ENCODE measurements around the gene GRIK4.
A peak's percentile ranks its signal among the peaks of the same experiment; 100 is the strongest.

The GRIK4 gene

DNA sequence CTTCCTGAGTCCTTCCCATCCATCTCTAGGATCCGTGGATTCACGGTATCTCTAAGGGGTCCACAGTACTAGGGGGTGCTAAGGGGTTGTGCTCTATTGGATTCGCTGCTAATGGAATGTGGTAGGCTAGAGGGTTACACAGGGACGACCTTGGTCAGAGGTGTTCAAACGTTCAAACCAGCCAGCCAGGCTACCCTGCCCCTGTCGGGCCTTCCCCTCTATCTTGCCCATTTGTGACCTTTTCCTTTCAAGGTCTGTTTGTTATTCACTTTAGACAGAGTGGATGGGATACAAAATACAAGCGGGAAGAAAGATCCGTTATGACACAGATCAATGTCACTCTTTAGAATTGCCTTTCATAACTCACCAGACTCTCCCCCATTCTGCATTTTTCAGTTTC lies 306.5 kb downstream of the GRIK4 start:
- no peak for DNase-seq

DNA sequence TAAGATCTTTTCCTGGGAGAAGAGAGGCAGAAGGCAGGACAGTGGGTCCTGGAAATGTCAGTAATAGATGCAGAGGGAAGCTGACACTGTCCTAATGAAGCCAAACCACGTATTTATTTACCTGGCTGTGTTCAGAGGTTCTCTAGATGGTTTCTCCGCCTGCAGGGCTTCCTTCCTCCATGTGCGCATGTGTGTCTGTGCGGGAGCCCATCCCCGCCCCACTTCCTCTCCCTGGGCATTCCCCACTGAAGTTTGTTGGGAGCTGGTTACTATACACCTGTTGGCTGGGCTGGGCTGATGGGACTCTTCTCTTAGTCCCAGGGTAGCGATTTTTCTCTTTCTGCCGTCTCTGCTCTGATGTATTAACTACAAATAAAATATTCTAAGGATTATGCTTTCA lies 307.5 kb downstream of the GRIK4 start:
- DNase-seq = no peak

DNA sequence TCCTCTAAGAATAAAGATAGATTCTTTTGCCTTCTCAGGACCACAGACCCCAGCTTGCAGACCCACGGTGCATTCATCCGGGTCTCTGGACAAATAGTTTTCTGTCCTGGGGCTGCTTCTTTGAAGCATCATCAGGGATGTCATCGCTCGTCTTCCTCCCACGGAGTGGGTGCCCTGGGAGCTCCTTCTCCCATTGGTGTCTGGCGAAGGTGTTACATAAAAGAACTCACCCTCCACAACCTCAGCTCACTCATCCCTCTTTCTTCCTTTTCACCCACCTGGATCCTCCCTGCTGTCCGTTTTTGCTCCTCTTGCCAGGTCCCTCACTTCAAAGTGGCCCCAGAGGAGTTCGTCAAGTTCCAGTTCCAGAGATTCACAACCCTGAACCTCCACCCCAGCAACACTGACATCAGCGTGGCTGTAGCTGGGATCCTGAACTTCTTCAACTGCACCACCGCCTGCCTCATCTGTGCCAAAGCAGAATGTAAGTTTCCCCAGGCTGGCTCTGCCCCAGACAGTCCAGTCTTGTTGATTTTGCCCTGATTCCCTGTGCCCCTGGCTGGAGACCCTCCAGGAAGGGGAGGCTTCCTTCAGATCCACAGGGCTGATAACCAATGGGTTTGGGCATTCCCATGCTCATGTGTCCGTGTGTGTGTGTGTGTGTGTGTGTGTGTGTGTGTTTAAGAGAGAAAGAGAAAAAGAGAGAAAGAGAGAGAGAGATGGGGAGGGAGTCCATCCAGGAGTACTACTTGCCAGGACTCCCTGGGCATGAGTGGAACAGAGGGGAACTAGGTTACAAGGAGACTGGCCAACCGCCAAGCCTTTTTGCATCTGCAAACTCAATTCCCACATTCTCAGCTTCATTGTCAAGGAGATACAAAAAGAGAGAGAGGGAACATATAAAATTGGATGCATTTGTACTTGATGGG lies 308.2 kb downstream of the GRIK4 start:
- no peak for DNase-seq

DNA sequence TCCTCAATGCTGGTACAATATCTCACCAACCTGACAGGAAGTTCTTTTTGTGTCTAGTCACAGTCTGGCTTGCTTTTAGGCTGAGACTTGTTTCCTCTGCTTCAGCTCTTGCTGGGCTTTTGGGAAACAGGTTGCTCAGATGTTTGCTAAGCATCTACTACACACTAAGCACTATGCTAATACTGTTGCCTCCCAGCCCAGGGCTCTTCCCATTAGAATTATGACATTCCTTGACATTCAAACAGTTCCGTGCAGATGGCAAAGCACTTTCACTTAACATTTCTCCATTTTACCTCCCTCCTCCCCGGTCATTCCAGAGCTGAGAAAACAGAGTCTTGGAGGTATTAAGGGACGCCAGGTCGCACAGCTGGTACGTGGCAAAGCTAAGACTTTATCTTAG lies 311.6 kb downstream of the GRIK4 start:
- DNase-seq = no peak

DNA sequence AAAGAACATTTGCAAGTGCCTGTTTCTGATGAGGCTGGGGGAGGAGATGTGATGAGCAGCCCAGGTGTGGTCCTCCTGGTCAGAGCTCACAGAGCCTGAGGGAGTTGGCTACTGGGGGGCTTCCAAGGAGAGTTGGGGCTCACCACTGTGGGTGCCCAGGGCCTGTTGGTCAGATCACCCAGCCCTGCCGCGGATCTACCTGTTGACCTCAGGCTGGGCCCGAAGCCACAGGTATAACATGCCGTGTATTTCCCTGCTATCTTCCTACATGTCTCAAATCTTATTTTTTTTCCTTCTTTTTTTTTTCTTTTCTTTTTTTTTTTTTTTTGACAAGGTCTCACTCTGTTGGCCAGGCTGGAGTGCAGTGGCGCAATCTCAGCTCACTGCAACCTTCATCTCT lies 312.7 kb downstream of the GRIK4 start:
- no peak for DNase-seq

DNA sequence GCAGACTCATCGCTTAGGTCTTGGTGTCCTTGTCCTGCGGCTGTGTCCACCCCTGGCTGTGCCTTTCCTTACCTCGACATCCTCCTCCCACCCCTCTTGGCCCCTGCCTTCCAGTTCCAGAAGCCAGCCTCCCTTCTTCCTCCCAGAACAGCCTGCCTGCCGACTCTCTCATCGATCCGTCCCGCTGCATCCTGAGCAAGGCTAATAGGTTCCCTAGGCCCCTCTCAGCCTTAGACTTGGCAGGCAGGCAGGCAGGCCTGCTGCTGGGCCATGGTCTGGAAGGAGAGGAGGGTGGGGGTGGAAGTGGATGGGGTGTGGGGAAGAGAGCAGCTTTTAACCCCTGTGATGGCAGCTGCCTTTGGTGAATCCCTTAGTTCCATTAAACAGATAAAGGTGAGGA lies 315.6 kb downstream of the GRIK4 start:
- no peak for DNase-seq

DNA sequence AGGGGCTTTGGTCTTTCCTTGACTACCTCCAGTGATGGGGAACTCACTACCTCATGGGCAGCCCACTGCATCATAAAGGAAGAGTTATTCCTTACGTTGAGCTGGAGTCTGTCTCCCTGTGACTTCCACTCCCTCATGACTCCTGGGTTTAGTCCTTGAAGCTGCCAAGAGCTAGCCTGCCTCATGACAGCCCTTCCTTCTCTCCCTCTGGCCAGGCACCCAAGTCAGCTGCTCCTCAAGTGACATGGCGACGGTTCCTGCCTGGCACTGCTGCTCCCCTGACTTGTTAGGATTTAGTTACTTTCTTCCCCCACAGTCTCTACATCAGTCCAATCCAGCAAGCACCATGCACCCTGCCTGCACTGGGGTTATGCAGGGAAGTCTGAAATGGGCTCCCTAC lies 316.3 kb downstream of the GRIK4 start:
- DNase-seq = no peak

DNA sequence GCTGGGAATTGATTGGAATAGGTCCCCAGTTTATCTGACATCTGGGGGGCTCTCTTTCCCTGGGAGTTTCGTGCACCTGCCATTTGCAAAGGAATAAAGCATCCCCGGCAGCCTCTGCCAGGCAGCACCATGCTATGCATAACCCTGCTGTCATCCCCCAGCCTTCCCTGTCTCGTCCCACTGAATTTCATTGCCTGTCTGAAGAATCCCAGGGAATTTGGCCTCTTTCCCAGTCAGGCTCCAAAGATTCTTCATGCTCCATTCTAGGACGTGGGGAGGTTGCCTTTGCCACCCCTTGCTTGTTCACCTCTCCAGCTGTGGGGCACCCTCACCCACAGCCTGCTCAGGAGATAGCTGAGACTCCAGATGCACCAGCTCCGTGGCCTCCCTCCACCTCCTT lies 317.3 kb downstream of the GRIK4 start:
- no peak for DNase-seq

DNA sequence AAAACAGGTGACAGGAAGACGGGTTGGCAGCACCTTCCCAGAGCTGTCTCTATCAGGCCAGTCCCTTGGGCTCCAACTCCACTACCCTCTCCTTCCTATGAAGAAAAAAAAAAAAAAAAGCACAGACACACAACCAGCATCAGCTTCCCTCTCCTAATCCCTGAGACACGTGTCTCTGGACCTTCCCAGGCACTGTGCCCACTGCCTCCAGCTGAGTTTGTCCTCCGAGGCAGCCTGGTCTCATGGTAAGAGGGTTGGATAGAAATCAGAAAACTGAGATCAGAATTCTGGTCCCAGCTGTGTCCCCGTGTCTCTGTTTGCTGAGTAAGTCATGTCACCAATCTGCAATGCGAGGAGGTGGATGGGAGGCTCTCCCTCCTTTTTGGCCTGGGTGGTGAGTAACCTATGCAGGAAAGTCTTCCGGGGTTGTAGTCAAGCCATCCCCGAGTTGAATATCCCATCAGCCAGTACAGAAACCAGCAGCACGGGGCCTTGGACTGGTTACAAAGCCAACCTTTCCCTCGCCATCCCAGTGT lies 318.6 kb downstream of the GRIK4 start:
- DNase-seq = no peak

DNA sequence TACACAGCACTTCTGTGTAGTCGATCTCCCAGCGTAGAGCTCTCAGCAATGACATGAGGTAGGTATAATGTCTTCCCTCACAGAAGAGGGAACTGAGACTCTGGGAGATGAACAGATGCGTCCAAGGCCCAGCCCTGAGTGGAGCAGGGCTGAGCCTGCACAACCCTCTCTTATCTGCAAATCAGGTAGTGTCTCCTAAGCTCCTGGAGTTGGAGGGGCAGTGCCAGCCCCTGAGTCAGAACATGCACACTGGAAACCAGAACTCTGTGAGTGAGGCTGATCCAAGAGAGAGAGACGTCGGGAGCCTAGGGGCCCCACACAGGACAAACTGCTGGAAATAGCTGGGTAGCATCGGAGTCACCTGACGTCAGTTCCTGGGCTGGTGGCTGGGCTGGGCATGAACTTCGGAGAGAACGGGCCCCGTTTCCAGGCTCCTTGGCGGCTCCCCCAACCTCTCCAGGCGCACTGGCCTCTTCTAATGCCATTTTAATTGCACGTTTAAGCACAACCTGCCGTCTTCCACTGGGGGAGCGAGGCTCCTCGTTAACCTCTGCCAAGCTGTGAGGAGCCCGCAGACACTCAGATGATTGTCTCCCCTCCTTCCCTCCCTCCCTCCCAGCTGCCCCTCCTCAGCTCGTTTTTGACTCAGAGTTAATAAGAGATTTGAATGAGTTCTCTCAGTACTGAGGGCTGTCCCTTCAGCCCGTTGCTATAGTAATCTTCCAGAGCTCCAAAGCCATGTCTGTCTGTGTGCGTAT lies 321.1 kb downstream of the GRIK4 start:
- DNase-seq = no peak

DNA sequence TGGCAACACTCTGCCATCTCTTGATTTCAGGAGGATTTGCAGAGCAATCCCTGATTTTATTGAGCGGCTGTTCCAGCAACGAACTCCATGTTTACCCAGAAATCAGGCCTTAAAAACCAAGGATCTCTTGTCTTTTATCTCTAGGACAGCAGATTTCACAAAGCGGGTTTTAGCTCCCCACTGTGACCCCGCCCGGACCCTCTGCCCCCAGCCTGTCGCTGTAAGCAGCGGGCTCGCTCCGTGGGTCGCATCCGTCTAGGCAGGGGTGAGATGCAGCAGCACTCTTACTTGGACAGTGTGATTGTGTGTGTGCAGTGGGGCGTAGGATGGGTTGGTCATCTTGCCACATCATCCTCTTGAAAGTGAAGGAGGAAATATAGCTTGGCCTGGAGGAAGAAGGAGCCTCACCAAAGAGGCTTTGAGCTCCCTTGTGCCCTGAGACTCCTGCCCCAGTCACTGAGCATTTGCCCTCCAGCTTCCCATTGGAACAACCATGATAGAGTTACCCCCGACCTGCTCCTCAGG lies 323.2 kb downstream of the GRIK4 start:
- DNase-seq = no peak

DNA sequence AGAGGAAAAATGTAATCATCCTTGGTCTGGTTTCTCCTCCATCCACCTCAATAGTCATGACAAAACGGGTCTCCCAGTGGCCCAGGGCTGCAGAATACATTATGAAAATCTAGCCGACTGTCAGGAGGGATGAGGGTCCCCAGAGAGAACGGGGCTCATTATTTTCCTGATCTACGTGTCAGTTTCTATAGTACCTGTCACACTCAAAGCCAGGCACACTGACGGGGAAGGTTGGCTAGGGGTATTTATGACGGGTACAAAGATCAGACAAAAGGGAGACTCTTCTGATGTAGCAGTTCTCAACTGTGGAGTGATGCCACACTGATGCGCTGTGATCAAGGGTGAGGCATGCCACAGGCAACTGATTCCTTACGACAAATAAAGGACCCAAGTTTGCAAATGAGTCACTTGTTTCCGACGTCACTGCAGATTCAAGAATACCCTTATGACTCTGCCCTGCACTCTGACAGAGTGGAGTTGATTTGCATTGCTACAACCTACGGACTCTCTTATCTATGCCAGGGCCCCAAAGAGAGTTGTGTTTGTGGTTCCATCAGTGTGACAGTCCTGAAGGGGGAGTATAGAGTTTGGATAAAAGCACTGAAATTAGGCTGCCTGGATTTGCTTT lies 324.2 kb downstream of the GRIK4 start:
- DNase-seq = no peak

DNA sequence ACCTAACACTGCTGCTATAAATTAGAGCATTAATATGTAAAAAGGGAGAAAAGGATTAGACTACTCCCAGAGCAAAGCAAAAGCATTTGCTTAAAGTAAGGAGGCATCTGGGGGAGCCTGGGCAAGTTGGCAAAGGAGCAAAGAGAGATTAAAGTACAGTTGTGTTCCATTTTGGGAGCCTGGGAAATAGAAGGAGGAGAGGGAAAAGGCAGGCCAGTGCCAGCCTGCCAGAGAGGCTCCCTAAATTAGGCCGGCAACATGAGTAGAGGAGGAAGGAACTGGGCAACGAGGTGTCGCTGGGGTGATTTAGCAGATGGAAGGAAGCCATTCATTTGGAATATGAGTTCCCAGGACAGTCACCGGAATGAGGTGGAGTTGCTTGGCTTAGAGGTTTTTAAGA lies 326.1 kb downstream of the GRIK4 start:
- no peak for DNase-seq

DNA sequence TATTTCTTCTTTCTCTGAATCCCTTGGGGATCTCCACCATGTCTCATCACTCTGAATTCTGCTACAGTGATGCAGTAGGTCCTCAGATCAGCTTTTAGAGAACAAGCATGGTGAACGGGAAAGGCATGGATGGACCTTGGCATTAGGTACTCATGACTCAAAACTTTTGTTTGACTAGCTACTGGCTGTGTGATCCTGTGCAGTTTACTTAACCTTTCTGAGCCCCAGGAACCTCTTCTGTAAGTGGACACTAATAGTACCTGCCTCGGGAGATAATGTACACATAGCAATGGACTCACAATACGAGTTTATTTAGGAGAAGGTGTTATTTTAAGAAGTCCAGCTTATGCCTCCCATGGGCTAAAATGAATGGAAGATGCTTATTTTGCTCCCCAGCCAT lies 327.7 kb downstream of the GRIK4 start:
- no peak for DNase-seq

DNA sequence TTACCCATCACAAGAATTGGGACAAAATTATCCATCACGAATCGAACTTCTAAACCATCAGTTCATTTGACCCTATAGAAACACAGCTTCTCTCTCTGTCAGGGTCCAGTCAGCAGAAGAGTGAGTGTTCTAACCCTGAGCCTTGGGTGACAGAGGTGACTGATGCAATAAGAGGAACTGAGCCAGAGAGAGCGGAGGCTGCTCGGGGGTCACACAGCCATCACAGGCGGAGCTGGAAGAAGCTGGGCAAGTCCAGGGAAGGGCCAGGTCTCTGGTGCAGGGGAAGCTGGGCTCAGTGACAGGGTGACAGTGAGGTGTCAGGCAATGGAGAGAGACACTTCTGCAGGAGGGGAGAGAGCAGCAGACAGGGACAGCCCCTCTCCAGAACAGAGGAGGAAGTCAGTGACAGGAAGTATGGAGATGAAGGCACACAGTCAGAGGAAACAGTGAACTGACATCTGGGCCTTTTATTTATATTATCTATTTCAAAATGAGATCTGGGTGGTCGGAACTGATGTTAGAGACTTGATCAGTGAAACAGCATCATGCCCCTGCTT lies 328.4 kb downstream of the GRIK4 start:
- peak; percentile 60 to 68 for DNase-seq

DNA sequence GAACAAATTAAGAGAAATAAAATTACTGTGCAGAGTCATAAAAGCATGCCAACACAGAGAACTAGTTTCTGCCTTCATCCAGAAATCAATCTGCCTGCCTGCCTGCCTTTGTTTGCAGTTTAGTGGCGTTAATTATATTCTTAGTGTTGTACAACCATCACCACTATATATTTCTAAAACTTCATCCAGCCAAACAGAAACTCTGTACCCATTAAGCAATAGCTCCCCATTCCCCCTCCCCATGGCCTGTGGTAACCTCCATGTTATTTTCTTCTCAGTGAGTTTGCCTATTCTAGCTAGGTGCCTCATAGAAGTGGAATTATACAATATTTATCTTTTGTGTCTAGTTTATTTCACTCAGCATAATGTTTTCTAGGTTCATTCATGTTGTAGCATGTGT lies 329.1 kb downstream of the GRIK4 start:
- DNase-seq = no peak

DNA sequence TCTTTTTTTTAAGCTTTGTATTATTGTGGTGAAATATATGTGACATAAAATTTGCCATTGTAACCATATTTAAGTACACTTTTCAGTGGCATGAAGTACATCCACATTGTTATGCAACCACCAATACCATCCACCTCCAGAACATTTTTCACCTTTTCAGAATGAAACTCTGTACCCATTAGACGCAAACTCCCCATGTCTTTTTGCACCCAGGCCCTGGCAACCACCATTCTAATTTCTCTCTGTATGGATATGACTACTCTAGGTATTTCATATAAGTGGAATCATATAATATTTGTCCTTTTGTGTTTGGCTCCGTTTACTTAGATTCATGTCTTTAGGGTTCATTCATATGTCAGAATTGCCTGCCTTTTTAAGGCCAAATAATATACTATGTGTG lies 329.5 kb downstream of the GRIK4 start:
- DNase-seq = no peak

DNA sequence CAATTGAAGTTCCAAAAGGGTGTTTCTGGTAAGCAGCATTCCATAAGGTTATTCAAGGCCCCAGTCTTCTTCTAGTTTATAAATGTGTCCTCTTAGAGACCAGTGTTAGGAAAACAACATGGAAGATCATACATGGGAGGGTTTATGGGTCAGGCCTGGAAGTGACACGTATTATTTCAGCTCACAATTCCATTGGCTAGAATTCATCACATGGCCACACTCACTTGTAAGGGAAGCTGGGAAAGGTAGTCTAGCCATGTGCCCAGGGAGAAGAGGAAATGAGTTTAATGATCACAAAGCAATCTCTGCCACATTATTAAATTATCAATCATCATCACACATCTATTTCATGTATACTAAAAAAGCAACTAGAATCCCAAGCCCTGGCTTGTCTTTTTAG lies 330.6 kb downstream of the GRIK4 start:
- no peak for DNase-seq

DNA sequence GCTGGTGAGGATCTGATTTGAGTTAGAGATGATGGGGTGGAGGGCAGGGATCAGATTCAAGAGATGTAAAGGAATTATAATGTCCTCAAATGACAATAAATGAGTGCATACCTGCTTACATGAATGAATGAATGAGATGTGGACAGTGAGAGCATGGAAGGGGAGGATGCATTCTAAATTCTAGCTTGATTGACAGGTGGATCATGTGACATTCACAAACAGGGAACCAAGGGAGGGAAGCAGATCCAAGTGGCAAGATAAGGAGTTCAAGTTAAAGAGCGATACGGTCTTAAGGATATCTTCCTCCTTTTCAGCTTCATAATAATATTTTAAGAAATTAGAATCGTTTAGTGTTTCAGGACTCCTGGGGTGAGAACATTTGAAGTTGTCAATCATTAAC lies 341.9 kb downstream of the GRIK4 start:
- no peak for DNase-seq

DNA sequence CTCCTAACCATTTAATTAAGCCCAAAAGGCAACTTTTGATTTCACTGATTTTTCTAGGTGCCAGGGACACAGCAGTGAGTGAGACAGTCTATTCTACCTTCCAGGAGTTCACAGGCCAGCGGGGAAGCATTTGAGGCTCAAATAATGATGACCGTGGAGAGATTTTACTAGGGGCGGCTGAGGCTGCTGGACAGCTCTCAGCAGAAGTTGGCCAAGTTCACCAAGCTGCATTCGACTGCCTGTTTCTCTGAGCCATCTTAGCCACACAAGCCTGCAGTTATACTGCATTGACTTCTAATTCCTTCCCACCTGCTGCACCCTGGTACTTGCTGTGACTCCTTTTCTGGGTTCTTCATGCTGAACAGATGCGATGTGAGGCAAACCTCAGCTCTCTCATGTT lies 343.4 kb downstream of the GRIK4 start:
- DNase-seq = no peak

DNA sequence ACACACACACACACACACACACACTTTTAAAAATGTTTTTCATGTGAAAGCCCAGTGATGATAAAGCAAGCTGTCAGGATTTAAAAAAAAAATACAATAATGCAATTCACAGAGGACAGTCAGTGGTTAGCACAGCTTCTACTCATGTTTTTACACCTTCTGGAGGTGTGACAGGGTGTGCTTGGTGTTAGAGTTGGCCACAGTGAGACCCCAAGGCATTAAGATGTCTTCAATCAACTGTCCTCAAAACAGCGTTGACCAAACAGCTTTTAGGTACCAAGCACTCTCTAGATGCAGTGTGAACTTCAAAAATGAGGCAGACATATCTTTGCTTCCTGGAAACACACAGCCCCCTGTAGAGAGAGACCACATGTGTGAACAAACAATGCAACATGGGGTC lies 346.0 kb downstream of the GRIK4 start:
- DNase-seq = no peak

DNA sequence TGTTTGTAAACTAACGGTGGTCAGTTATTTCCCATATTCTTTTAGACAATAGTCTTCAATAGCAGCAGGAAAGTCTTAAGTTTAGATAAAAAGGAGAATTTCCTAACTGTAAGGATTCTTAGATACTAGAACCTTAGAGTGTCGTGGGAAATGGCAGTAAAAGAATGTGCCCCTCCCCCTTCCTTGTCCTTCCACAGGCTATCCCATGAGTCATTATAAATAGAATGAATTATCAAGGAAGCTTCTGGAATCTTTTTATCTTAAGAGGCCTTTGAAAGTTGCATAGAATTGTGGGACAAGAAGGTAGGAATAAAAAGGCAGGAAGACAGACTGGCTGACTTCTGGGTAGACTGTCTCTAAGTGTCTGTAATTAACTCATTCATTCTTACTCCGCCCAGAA lies 347.2 kb downstream of the GRIK4 start:
- DNase-seq = no peak
